SK-N-SH (cell line): ENCODE measurements around the gene MARVELD1.
"Not testable (repeated sequence)": the region's sequence is repeated elsewhere in the genome, so short reads cannot be mapped to it uniquely, and the experiment has no call there.

Experiments
- ELF1 ChIP-seq: IDR thresholded peaks from 2 replicates; pipeline ENCODE4 v1.4.0; 2012
- FOXM1 ChIP-seq: IDR thresholded peaks from 2 replicates; pipeline ENCODE4 v1.4.0; 2012; ENCODE audit warnings: low read depth, mild to moderate bottlenecking
- MEF2A ChIP-seq: IDR thresholded peaks from 2 replicates; pipeline ENCODE4 v1.4.0; 2012; ENCODE audit warnings: low read depth, borderline replicate concordance
- POLR2AphosphoS5 ChIP-seq: IDR thresholded peaks from 2 replicates; pipeline ENCODE4 v1.6.1; 2012; ENCODE audit warnings: low read depth, low read length
- TAF1 ChIP-seq: IDR thresholded peaks from 2 replicates; pipeline ENCODE4 v1.6.1; 2012; ENCODE audit warnings: low read depth, mild to moderate bottlenecking, low read length, moderate library complexity, borderline replicate concordance
- TF ChIP-seq, protein P1 (sequence below): fragments of 200-600 bp; sonication (generic); IDR thresholded peaks from 2 replicates; pipeline ENCODE4 v1.6.1; 2017; ENCODE audit warnings: antibody characterized with exemption, mild to moderate bottlenecking, moderate library complexity
- TF ChIP-seq, protein P2 (sequence below): fragments of 150-350 bp; IDR thresholded peaks from 2 replicates; pipeline ENCODE4 v1.6.1; 2017; ENCODE audit warnings: antibody characterized with exemption, low read length, low read depth, borderline replicate concordance

DNA sequence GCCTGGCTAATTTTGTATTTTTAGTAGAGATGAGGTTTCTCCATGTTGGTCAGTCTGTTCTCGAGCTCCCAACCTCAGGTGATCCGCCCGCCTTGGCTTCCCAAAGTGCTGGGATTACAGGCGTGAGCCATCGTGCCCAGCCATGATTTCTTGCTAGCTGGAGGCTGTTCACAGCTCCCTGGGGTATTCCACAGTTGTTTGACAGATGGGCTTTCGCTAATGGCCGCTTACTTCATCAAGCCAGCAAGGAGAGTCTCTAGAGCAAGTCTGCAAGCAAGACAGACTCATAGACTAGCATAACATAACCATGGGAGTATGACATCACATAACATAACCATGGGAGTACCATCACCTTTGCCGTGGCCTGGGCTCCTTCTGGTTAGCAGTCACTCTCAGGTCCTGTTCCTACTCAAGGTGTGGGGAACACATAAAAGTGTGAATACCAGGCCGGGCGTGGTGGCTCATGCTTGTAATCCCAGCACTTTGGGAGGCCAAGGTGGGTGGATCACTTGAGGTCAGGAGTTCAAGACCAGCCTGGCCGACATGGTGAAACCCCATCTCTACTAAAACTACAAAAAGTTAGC, 15.4 kb upstream of the MARVELD1 start:
- TF ChIP-seq, protein P1, sequence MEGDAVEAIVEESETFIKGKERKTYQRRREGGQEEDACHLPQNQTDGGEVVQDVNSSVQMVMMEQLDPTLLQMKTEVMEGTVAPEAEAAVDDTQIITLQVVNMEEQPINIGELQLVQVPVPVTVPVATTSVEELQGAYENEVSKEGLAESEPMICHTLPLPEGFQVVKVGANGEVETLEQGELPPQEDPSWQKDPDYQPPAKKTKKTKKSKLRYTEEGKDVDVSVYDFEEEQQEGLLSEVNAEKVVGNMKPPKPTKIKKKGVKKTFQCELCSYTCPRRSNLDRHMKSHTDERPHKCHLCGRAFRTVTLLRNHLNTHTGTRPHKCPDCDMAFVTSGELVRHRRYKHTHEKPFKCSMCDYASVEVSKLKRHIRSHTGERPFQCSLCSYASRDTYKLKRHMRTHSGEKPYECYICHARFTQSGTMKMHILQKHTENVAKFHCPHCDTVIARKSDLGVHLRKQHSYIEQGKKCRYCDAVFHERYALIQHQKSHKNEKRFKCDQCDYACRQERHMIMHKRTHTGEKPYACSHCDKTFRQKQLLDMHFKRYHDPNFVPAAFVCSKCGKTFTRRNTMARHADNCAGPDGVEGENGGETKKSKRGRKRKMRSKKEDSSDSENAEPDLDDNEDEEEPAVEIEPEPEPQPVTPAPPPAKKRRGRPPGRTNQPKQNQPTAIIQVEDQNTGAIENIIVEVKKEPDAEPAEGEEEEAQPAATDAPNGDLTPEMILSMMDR: not testable (repeated sequence)
- not testable (repeated sequence) for TF ChIP-seq TAF1, FOXM1, ELF1, POLR2AphosphoS5, MEF2A
- TF ChIP-seq, protein P2, sequence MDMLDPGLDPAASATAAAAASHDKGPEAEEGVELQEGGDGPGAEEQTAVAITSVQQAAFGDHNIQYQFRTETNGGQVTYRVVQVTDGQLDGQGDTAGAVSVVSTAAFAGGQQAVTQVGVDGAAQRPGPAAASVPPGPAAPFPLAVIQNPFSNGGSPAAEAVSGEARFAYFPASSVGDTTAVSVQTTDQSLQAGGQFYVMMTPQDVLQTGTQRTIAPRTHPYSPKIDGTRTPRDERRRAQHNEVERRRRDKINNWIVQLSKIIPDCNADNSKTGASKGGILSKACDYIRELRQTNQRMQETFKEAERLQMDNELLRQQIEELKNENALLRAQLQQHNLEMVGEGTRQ: not testable (repeated sequence)
